DMS153 (cell line): Measurements from ENCODE around the gene MYO16.
"Not testable (repeated sequence)": the region's sequence is repeated elsewhere in the genome, so short reads cannot be mapped to it uniquely, and the experiment has no call there.

Experiments used
- DNase-seq: peaks from one replicate; lab custom pipeline; 2025; lab: John Stamatoyannopoulos, UW

Gene MYO16

DNA sequence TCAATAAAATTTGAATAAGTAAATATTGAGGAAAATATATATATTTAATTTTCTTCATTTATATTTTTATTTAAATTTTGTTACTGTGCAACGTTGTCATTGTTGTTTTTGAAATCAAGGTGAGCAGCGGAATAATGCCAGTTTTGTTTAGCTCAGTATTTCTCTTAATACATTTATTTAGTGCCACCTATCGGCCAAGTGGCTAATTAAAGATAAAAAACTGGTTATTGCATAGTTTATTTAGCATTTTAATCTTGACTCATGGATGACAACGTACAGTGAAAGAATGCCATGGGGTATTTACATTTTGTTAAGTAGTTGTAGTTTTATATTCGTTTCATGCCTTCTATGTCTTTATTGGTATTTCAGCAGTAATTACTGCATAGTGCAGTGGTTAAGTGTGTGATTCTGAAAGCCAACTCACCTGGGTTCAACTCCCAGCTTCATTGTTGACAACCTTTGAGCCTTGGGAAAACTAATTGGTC, 265.9 kb downstream of the MYO16 start:
- DNase-seq, result peak; percentile 28

DNA sequence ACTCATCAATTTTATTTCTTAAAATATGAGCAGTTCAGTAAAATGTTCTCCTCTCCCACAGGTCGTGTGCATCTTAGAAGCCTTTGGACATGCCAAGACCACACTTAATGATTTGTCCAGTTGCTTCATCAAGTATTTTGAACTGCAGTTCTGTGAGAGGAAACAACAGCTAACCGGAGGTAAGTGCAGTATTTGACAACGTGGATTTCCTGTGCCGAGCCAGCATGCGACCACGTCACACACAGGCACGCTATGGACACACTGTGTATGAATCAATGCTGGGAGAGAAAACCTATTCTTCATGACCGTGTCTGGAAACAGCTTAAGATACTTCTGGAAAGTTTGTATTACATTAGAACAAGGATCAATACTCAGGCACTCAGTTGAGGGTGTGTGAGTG, 268.5 kb downstream of the MYO16 start:
- no peak for DNase-seq

DNA sequence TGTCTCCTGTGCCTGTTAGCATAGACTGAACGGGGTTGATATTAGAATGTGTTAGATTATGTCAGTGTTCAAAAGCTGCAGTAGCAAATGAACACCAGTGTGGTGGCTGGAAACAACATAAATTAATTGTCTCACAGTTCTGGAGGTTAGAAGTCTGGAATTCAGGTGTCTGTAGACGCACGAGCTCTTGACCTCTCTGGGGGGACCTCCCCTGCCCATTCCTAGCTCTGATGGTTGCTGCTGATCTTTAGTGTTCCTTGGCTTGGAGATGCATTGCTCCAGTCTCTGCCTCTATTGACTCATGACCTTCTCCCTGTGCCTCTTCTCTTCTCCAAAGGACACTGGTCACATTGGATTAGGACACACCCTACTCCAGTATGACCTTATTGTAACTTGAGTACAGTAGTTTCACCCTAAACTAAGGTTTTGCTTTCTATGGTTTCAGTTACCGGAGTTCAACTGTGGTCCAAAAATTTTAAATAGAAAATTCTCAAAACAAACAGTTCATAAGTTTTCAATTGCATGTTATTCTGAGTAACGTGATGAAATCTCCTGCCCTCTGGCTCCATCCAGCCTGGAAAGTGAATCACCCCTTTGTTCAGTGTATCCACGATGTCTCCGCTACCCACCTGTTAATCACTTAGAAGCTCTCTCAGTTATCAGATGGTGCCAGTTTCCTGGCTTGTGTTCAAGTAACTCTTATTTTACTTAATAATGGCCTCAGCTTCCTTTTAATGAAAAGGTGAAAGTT, 273.2 kb downstream of the MYO16 start:
- DNase-seq, result no peak

DNA sequence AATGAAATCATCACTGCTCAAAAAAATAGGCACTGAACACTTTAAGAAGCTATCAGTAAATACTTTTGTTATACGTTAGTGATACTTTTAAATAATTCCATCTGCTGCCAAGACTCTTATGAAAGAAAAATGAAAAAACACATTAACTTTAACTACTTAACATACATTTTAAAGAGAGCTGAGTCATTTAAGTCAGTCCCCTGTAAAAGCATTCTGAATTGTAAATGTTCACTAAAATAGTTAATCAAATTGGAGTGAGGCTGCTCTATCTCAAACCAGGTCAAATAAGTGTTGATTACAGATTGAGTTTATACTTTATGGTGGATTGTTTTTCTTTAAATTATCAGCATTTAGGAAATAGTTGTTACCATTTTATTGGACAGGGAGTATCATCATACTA, 274.2 kb downstream of the MYO16 start:
- DNase-seq, result no peak

DNA sequence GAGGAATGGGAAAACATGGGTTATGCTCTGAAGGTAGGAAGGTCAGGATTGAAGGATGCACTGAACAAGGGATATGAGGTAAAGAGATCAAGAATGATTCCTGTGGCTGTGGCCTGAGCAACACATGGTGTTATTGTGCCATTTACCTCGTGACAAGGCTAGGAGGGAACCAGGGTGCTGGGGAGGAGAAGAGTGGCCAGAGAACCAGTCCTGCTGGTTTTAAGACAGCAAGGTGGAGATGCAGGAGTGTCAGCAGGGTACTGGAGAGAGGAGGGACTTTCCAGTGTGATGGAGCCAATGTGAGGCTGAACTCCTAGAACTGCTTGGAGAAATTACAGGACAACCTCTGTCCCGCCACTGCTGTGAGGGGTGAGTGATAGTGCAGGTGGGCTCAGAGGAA, 282.4 kb downstream of the MYO16 start:
- DNase-seq, result no peak

DNA sequence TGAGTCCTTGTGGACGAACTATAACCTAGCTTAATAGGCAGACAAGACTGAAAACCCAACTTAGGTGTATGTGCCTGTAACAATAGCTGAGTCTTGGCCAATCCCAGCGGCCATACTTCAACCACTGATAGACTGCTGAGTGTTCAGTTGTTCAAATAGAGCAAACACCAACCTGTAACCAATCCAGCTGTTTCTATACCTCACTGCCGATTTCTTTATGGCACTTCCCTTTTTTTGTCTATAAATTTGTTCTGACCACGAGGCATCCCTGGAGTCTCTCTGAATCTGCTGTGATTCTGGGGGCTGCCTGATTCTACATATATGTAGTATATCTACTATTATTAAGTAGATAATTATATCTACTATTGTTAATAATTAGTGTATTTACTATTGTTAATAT, 284.3 kb downstream of the MYO16 start:
- DNase-seq, result not testable (repeated sequence)

DNA sequence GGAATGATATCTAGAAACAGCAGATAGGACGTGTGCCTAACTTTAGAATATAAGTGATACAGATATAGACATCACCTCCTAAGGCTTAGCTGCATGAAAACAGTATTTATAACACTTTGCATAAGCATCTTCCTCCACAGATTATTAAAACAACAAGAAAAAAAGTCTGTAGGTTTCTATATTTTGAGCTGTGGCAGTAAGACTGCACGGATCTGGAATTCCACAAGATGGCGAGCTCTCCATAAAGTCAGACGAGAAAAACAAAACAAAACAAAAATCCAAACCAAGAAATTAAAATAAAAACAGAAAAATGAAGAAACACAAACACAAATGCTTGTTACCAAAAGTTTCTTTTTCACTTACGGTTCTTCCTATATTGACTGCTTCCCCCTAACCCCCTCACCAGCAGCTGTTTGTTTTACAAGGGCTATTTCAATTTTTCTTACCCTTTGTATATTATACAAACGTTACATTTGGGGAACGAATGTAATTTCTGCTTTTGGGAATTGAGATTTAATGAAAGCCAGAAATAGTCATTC, 285.8 kb downstream of the MYO16 start:
- DNase-seq, result peak; percentile 15

DNA sequence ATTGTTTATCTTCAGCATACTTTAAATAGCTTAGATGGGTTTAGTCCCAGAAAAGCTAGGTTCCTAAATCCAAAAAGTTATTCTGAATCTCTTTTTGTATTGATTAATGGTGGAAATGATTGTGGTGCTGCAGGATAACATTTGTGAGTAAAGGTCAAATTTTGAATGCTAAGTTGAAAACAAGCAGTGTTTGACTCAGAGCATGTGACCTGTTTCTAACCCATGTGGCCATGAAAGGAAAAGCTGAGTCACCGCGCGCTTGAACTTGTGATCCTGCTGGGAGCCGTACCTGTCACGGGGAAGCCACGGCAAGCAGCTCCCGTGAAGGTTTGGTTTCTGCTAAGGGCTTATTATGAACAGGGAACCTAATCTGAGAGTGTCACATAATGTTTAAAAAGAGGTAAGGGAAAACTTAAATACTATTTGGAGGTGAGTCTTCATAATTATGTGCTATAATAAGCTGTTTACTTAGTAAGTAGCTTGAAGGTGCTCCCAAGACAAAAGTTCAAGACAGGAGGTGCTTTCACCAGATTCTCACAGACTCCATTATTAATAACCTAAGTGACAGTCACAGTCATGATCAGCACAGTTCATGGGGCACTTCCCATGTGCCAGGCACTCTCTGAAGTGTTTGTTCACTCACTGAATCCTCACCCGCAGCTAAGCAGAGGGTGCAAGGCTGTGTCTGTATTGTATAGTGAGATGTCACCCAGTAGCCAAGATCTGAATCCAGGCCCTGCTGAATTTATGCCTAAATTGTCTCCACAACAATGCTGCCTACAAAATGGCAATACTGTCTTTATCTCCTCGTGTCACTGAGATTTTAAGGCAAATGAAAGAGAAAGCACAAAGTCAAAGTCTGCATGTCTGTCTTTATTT, 286.5 kb downstream of the MYO16 start:
- peak; percentile 82 for DNase-seq

DNA sequence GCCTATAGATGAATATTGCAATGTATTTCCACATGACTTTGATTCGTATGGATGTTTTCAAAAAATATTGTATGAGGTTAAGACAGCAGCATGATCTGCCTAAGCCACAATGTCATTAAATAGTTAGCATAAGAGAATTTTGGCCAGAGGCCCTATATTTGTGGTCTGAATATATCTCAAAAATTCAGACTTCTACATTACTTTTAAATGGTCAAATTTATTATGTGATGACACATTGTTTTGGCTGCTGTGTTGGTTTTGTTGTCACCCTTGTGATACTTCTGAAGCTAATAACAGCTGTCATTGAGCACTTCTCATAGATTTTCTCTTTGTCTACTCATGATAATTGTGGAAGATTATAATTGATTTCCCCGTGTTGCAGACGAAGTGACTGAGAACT, 288.2 kb downstream of the MYO16 start:
- DNase-seq, result no peak

DNA sequence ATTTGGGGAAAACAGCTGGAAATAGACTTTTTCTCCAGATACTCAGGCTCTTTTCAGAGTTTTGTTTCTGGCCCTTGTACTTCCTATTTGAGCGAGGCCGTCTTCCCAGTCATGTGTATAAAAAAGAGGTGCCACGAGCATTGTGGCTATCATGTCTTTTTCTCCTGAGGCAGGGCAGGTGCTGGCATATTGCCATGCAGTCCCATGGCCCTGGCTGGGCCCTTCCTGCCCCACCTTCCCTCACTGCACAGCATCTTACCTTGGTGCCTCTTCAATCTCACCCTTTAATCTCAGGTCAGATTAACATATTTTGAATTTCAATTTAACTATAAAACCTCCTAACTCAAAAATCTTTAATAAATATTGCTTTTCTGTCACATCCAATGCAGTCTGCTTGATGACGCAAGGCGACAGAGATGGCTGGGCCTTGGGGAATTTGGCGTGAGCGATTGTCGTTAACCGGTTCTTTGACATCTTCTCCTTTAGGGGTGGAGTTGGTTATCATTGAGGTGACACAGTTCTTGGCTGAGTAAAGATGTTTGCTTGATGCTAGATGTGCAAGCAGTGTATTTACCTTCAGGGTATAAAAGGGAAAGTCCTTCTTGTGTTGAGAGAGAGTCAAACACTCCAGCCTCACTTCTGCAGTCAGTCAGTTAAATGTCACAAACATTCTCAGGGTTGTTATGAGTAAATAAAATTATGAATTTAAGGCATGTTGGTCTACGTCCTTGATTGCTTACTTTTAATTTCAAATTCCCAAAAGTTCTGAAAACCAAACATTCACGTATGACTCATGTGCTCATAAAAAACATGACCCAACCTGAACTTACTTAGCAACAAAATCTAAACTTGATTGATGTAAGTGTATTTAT, 289.9 kb downstream of the MYO16 start:
- DNase-seq, result peak; percentile 25

DNA sequence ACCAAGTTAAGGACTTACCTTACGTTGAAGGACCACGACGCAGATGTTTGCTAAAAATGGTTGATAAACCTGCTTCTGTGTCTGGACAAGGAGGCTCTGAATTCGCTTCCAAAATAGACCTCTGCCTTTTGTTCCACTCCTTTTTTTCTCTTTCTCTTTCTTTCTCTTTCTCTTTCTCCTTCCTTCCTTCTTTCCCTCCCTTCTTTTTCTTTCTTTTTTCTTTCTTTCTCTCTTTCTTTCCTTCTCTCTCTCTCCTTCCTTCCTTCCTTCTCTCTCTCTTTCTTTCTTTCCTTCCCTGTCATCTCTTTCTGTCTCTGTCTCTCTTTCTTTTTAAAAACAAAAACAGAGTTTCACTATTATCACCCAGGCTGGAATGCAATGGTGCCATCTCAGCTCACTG, 290.7 kb downstream of the MYO16 start:
- DNase-seq, result no peak

DNA sequence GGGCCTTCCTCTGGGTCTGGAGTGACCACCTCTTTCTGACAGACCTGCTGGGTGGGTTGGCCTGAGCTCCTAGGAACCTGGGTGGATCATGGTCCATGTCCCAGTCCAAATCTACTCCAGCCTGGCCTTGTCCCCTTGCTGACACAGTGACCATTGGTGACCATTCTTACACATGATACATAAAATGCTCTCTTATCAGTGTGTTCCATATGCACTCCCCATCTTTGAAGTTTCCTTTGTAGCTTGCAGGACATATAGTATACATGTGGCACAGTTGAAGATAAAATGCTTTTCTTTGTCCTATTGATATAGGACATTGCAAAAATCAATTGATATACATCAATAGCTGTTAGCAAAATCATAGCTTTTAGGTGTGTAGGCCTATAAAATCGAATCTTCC, 291.8 kb downstream of the MYO16 start:
- no peak for DNase-seq

DNA sequence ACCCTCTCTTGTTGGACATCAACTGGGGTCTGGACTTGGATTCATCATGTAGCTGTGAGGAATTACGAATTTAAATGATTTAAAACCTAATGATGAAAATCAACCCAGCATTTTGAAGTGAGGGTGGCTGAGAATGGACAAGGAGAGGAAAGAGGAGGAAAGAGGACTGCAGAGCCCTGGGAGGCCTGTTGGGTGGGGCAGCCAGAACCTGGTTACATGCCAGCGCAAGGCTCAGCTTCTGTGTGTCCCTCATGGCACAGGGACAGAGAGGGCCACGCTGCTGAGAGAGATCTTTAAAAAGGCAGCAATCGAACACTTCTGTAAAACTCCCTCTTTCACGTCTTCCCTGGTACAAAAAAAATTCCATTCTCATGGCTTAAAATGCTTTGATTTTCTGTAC, 292.7 kb downstream of the MYO16 start:
- DNase-seq, result no peak

DNA sequence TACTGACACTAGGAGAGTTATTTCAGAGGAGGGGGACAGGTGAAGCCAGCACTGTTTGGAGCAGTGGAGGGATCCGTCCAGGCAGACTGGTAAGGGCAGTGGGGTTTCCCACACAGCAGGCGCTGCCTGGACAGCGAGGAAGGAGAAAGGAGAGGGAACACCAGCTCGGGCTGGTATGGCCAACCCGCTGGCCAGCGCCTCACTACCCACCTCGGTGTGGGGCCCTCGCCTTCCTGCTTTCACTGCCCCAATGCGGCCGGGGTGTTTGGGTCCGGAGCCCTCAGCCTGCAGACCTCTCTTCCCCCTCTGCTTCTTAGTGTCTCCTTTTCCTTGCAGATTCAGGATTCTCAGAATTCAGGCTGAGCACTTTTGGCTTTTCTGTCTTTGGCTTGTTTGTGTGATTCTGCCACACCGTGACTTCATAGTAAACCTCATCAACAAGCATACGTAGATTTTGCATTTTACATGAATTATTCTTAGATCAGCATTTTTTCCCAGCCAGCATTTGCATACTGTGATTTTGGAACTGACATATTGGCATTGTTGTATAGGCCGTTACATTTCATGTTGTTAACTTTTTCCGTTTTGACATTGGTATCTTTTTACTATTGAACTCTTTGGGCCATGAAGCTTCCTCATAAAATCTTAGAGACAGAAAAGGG, 294.1 kb downstream of the MYO16 start:
- no peak for DNase-seq

DNA sequence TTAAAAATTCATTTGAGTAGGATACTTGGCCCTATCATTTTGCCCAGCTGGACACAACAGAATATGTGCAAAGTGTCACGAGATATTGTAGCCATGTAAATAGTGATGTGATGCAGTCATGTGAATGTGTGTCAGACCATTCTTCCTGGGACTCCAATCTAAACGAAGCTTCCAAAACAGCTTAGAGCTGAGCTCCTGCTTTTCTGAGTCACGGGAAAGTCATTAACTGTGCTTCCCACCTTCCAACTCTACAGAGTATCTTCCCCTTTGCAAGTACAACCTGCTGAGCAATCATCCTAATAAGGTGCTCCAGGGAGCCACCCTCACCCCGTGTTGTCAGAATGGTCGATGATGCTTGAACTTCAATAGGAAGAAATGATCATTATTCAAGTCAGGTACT, 294.7 kb downstream of the MYO16 start:
- DNase-seq, result no peak

DNA sequence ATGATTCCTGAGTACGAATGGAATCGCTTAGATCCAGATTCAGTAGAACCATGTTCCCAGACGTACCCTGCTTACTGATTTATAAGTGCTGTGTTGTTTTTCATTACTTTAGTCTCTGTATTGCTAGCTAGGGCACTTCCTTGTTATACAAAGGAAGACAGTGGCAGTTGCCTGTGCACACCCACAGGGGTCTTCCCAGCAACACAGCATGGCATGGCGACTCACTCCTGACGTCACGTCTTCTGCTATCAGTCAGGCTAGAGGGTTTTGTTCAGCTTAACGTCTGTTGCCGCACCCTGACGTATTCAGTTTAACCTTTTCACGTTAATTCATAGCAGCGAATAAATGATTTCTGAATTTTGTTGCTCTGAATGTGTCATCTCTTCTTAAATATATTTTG, 295.1 kb downstream of the MYO16 start:
- DNase-seq, result no peak

DNA sequence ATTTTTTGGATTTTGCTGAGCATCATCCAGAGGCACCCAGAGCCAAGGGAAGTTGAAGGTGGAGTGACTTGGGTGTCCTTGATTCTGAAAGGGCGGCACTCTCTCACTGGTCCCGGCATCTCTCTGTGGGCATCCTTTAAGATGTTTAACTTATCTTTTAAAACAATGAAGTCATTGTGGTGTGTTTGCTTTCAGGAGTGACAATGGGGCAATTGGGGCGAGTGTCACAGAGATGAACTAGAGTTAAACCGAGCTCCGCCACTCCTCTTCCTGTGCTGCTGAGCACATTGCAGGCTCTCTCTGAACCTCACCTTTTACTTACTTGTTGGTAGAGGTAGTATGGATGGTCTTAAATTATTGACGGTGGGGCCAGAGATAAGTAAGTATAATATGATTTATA, 295.7 kb downstream of the MYO16 start:
- no peak for DNase-seq

DNA sequence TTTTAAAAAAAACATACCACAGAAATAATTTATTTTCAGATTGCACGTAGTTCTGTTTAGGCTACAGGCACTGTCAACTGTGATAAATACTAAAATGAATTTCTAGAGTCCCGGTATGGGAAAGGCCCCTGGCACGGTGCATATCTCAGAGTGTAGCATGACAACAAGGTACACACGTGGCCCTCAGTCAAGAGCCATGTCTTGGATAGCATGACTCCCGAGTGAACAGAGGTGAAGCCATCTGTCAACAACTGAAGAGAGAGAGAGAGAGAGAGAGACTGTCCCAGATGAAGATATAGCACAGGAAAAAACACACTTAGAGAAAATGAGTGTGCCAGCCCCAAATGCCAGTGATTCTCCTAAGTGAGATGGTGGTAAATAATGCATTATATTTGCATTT, 297.5 kb downstream of the MYO16 start:
- DNase-seq, result no peak

DNA sequence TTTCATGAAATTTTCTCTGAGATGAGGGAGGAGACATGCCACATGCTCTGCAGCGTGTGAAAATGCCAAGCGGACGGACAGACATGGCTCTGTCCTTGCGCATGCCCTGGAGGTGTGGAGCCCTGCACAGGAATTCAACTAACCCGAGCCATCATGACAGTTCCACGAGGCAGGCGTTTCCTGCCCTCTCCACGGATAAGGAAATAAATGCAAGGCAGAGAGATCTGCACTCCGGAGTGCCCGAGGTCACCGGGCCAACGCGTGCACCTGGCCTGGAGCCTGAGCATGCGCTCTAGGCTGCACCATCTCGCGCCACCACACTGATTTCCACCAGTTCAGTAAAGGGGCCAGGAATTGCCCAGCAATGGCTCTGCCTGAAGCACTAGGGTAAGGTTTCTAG, 298.2 kb downstream of the MYO16 start:
- no peak for DNase-seq

DNA sequence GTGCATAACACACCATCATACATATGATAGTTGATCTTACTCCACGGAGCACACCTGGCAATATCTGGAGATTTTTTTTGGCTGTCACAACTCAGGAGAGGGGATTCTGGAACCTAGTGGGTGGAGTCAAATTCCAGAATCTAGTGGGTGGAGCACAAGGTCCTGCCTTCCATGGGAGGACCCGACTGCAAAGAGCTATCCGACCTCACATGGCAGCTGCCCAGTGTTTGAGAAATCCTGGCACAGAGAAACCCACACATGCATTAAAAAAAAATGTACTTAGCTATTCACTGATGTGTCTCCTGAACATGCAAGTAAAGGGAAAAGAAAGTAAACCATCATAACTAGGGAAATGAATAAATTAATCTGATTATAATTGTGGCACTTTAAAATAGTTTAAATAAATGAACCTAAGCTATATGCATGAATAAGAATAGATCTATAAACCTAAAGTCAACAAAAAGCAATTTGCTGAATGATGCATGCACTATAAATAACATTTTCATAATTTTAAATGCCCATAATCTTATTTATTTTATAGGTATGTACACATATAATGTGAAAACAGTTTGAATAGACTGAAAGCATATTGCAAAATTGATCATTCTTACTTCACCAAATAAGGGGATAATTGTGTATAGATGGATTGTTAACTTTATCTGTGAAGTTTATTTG, 300.3 kb downstream of the MYO16 start:
- no peak for DNase-seq

DNA sequence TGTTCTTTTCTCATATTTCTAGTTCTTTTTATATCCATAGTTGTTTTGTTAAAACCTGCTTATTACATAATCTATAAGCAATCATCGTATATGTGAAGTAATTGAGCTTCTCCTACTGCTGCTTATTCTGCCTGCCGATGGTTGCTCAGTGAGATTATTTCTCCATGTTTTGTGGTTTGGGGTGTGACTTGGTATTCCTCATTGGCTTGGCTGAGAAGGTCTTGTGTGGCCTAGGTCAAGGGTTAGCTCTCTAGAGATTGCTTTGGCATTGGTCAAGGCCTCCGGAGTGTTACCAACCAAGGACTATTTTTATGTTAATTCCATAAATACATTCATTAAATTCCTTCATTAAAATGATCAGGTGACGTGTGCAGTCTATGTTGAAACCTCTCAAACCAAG, 302.8 kb downstream of the MYO16 start:
- DNase-seq, result no peak
